Astrocyte (in vitro differentiated cells and primary cell): Measurements from ENCODE around the gene IFRD2.

ENCODE experiments used
- EZH2 ChIP-seq: IDR thresholded peaks from 2 replicates; pipeline ENCODE4 v1.6.1; 2012; ENCODE audit warnings: mild to moderate bottlenecking, low read length, inconsistent platforms; ENCODE audit not compliant: insufficient read depth
- TF ChIP-seq, protein P1 (sequence below): IDR thresholded peaks from 2 replicates; pipeline ENCODE4 v1.5.1; 2011; ENCODE audit warnings: low read depth, mild to moderate bottlenecking, inconsistent platforms, low read length, moderate library complexity; ENCODE audit not compliant: insufficient read depth

DNA sequence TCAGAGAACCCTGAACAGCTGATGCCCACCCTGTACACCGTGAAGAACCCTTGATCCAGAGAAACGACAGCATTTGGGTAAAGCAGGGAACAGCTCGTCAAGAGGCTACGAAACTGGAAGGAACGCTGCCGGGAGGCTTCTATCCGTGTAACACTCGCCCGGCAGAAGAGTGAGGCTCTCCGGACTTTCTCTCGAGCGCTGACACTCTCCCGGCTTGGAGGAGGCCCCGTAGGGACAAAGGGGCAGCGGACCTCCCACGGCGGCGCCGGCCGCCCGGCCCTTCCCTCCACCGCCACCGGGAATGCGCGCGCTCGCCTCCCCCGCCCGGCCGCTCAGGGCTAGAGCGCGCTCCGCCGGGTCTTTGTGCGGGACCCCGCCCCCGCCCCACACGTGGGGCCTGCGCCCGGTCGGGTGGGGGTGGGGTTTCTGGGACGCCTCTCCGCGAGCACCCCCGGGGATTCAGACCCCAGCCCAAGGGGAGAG lies 28.7 kb upstream of the IFRD2 start:
- TF ChIP-seq, protein P1, sequence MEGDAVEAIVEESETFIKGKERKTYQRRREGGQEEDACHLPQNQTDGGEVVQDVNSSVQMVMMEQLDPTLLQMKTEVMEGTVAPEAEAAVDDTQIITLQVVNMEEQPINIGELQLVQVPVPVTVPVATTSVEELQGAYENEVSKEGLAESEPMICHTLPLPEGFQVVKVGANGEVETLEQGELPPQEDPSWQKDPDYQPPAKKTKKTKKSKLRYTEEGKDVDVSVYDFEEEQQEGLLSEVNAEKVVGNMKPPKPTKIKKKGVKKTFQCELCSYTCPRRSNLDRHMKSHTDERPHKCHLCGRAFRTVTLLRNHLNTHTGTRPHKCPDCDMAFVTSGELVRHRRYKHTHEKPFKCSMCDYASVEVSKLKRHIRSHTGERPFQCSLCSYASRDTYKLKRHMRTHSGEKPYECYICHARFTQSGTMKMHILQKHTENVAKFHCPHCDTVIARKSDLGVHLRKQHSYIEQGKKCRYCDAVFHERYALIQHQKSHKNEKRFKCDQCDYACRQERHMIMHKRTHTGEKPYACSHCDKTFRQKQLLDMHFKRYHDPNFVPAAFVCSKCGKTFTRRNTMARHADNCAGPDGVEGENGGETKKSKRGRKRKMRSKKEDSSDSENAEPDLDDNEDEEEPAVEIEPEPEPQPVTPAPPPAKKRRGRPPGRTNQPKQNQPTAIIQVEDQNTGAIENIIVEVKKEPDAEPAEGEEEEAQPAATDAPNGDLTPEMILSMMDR: no peak
- TF ChIP-seq EZH2: no peak
